H9 (cell line): ENCODE results near the gene FBXO47. TPM values are rescaled to one million over a fixed set of nuclear protein-coding genes. Genes with fewer than 3 reads are reported as not detected.

ENCODE experiments used
- DNase-seq: peaks from one replicate; pipeline ENCODE4 v3.0.0-alpha.2; 2017
- H2AFZ ChIP-seq: one replicate; pipeline ENCODE4 v1.6.1; 2013; ENCODE audit warnings: mild to moderate bottlenecking, low read length, control low read depth, moderate library complexity
- H2AK5ac ChIP-seq: 2 replicates; pipeline ENCODE4 v1.6.1; 2013; ENCODE audit warnings: low read length, control low read depth, mixed read lengths; ENCODE audit not compliant: insufficient read length
- H2BK120ac ChIP-seq: one replicate; pipeline ENCODE4 v1.6.1; 2013; ENCODE audit warnings: low read depth, mild to moderate bottlenecking, low read length, control low read depth, inconsistent platforms; ENCODE audit not compliant: poor library complexity, severe bottlenecking
- H2BK12ac ChIP-seq: 2 replicates; pipeline ENCODE4 v1.6.1; 2013; ENCODE audit warnings: low read length, control low read depth, mixed read lengths, low read depth; ENCODE audit not compliant: insufficient read length
- H2BK15ac ChIP-seq: 2 replicates; pipeline ENCODE4 v1.6.1; 2013; ENCODE audit warnings: low read depth, low read length, control low read depth
- H2BK20ac ChIP-seq: one replicate; pipeline ENCODE4 v1.6.1; 2013; ENCODE audit warnings: low read depth, mild to moderate bottlenecking, low read length, control low read depth, inconsistent platforms; ENCODE audit not compliant: poor library complexity, severe bottlenecking
- H2BK5ac ChIP-seq: 2 replicates; pipeline ENCODE4 v1.6.1; 2013; ENCODE audit warnings: low read length, control low read depth, mixed read lengths; ENCODE audit not compliant: insufficient read length
- H3K14ac ChIP-seq: 2 replicates; pipeline ENCODE4 v1.6.1; 2013; ENCODE audit warnings: low read length, control low read depth; ENCODE audit not compliant: insufficient read depth
- H3K18ac ChIP-seq: 2 replicates; pipeline ENCODE4 v1.6.1; 2013; ENCODE audit warnings: low read depth, mild to moderate bottlenecking, mixed read lengths, low read length, control low read depth; ENCODE audit not compliant: insufficient read length
- H3K23ac ChIP-seq: 2 replicates; pipeline ENCODE4 v1.6.1; 2013; ENCODE audit warnings: low read length, control low read depth, mixed read lengths, low read depth; ENCODE audit not compliant: insufficient read length
- H3K23me2 ChIP-seq: 2 replicates; pipeline ENCODE4 v1.6.1; 2013; ENCODE audit warnings: low read depth, mild to moderate bottlenecking, mixed read lengths, low read length, control low read depth; ENCODE audit not compliant: insufficient read length, poor library complexity, severe bottlenecking
- H3K27ac ChIP-seq: 2 replicates; pipeline ENCODE4 v1.5.1; 2013; ENCODE audit warnings: low read length, control low read depth, mixed read lengths, low read depth; ENCODE audit not compliant: insufficient read length
- H3K27me3 ChIP-seq: 2 replicates; pipeline ENCODE4 v1.6.1; 2013; ENCODE audit warnings: low read length, control low read depth, inconsistent platforms; ENCODE audit not compliant: insufficient read depth
- H3K4ac ChIP-seq: 2 replicates; pipeline ENCODE4 v1.6.1; 2013; ENCODE audit warnings: low read depth, mild to moderate bottlenecking, control low read depth, inconsistent platforms, low read length, moderate library complexity
- H3K4me1 ChIP-seq: 2 replicates; pipeline ENCODE4 v1.6.1; 2013; ENCODE audit warnings: low read length, control low read depth, inconsistent platforms; ENCODE audit not compliant: insufficient read depth
- H3K4me2 ChIP-seq: 2 replicates; pipeline ENCODE4 v1.6.1; 2013; ENCODE audit warnings: low read length, control low read depth, mixed read lengths; ENCODE audit not compliant: insufficient read length, insufficient read depth
- H3K56ac ChIP-seq: 2 replicates; pipeline ENCODE4 v1.6.1; 2013; ENCODE audit warnings: low read depth, mild to moderate bottlenecking, mixed read lengths, low read length, control low read depth; ENCODE audit not compliant: insufficient read length
- H3K79me1 ChIP-seq: 2 replicates; pipeline ENCODE4 v1.6.1; 2013; ENCODE audit warnings: low read depth, mild to moderate bottlenecking, moderate library complexity, low read length, control low read depth, inconsistent platforms; ENCODE audit not compliant: insufficient read depth, poor library complexity, severe bottlenecking
- H3K79me2 ChIP-seq: 2 replicates; pipeline ENCODE4 v1.6.1; 2013; ENCODE audit warnings: low read length, control low read depth, inconsistent platforms; ENCODE audit not compliant: insufficient read depth
- H3K9ac ChIP-seq: 2 replicates; pipeline ENCODE4 v1.6.1; 2013; ENCODE audit warnings: low read length, control low read depth, mixed read lengths; ENCODE audit not compliant: insufficient read length; ENCODE audit errors: extremely low read depth
- H3K9me3 ChIP-seq: one replicate; pipeline ENCODE4 v1.6.1; 2013; ENCODE audit warnings: low read depth, low read length, inconsistent platforms; ENCODE audit not compliant: control insufficient read depth
- H3T11ph ChIP-seq: one replicate; pipeline ENCODE4 v1.6.1; 2013; ENCODE audit warnings: mild to moderate bottlenecking, low read length, control low read depth, inconsistent platforms
- H4K20me1 ChIP-seq: one replicate; pipeline ENCODE4 v1.6.1; 2013; ENCODE audit not compliant: control insufficient read depth, insufficient read length, insufficient read depth
- H4K5ac ChIP-seq: 2 replicates; pipeline ENCODE4 v1.6.1; 2013; ENCODE audit warnings: low read depth, mild to moderate bottlenecking, mixed read lengths, low read length, control low read depth; ENCODE audit not compliant: insufficient read length
- H4K8ac ChIP-seq: replicated peaks from 2 replicates; pipeline ENCODE4 v1.6.1; 2013; ENCODE audit warnings: low read length, control low read depth, mixed read lengths, low read depth; ENCODE audit not compliant: insufficient read length
- H4K91ac ChIP-seq: 2 replicates; pipeline ENCODE4 v1.6.1; 2013; ENCODE audit warnings: low read depth, mild to moderate bottlenecking, moderate library complexity, mixed read lengths, low read length, control low read depth; ENCODE audit not compliant: insufficient read length
- H3K27ac Mint-ChIP-seq, 3 experiments: 2 replicates in 2 of 3; 3 replicates in 1 of 3; pipeline ENCODE4 v1.8.0; 2020 to 2021; ENCODE audit warnings: mixed read lengths in 3 of 3, mild to moderate bottlenecking in 1 of 3, moderate library complexity in 1 of 3
- H3K27me3 Mint-ChIP-seq: 2 replicates; pipeline ENCODE4 v1.8.0; 2021; ENCODE audit warnings: low read depth, mild to moderate bottlenecking, moderate library complexity, mixed read lengths
- H3K36me3 Mint-ChIP-seq, 3 experiments: 2 replicates in 2 of 3; 3 replicates in 1 of 3; pipeline ENCODE4 v1.8.0; 2020 to 2021; ENCODE audit warnings: low read depth in 3 of 3, mixed read lengths in 3 of 3; ENCODE audit not compliant: insufficient read depth in 1 of 3
- H3K4me1 Mint-ChIP-seq, 2 experiments: 2 replicates each; pipeline ENCODE4 v1.8.0; 2020; ENCODE audit warnings: mixed read lengths in 2 of 2
- H3K4me3 Mint-ChIP-seq, 2 experiments: 2 replicates in 1 of 2; 3 replicates in 1 of 2; pipeline ENCODE4 v1.8.0; 2020 to 2021; ENCODE audit warnings: mild to moderate bottlenecking in 2 of 2, mixed read lengths in 2 of 2, moderate library complexity in 1 of 2
- H3K9me3 Mint-ChIP-seq, 2 experiments: 2 replicates in 1 of 2; 3 replicates in 1 of 2; pipeline ENCODE4 v1.8.0; 2020; ENCODE audit warnings: mild to moderate bottlenecking in 2 of 2, mixed read lengths in 2 of 2, moderate library complexity in 1 of 2
- WGBS: extraction: QIAGEN DNeasy Blood & Tissue Kit; methylation state at CpG from one replicate; pipeline ENCODE4 v1.1.7; 2013; ENCODE audit warnings: missing lambda C conversion rate, low lambda C conversion rate, mixed read lengths; ENCODE audit not compliant: insufficient read length; ENCODE audit errors: extremely low coverage; 5-methylcytosine and 5-hydroxymethylcytosine counted together
- total RNA-seq: library from RNA; stranded (reverse); gene quantifications from 2 replicates; pipeline ENCODE4 v1.2.1, GENCODE V29; 2021
- TF ChIP-seq, protein P1 (sequence below): fragments of 200-600 bp; sonication (generic); conservative IDR thresholded peaks from 3 replicates; pipeline ENCODE4 v1.8.0; 2021; ENCODE audit warnings: antibody characterized with exemption, mild to moderate bottlenecking

The FBXO47 gene
- total RNA-seq, 1 experiment from 2014 or later, result not detected

DNA sequence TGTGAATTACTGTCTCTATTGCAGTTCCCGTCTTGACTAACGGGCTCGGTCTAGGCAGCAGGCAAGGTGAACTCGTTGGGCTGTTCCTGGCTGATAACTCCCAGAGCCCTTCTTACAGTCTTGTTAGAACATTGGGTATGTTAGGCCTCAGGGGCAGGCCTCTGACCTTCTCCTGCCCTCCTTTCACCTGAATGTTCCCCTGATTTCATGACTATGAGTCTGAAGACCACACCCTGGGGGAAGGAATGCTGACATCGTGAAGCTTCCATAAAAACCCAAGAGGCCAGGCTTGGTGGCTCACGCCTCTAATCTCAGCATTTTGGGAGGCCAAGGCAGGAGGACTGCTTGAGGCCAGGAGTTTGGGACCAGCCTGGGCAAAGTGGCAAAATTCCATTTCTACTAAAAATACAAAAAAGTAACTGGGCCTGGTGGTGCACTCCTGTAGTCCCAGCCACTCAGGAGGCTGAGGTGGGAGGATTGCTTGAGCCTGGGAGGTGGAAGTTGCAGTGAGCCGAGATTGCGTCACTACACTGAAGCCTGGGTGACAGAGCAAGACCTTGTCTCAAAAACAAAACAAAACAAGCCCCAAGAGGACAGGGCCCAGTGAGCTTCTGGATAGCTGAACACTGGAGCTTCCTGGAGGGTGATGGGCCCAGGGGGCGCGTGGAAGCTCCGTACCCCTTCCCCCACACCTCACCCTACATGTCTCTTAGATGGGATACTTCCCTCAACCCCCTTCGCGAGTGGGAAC, 47.8 kb upstream of the FBXO47 start:
- no peak overlapping the region for H3K14ac ChIP-seq
- H2BK12ac ChIP-seq, result no peak overlapping the region
- H2BK20ac ChIP-seq, result no peak overlapping the region
- H3K9me3 Mint-ChIP-seq, result no peaks in the 10 kb centered on the region
- no peaks in the 10 kb centered on the region; the same call in 1 of the 2 replicates for H3K4me1 ChIP-seq
- H2BK5ac ChIP-seq, result no peak overlapping the region
- peak overlapping the region in 2 of 3 experiments; percentile 7 to 27; a peak in 2 of 7 replicates for H3K27ac Mint-ChIP-seq
- H3K27me3 ChIP-seq, result no peaks in the 10 kb centered on the region
- DNase-seq, result no peak
- H3K9ac ChIP-seq, result no peak overlapping the region
- no peak overlapping the region for H2BK120ac ChIP-seq
- H3K4ac ChIP-seq, result no peak overlapping the region
- no CpG with 5 or more reads among the region's 13 CpGs for WGBS
- H3K27ac ChIP-seq, result no peak overlapping the region
- peaks cover 25 to 36% of the 10 kb centered on the region in 2 experiments for H3K4me1 Mint-ChIP-seq
- H3K36me3 Mint-ChIP-seq, result no peaks in the 10 kb centered on the region
- no peak overlapping the region for H4K8ac ChIP-seq
- no peak overlapping the region for H3K4me3 Mint-ChIP-seq
- H2BK15ac ChIP-seq, result no peak overlapping the region
- H3K79me2 ChIP-seq, result no peaks in the 10 kb centered on the region
- H2AK5ac ChIP-seq, result no peak overlapping the region
- no peak overlapping the region for H3K4me2 ChIP-seq
- H4K5ac ChIP-seq, result no peak overlapping the region
- no peak overlapping the region for H2AFZ ChIP-seq
- H3K23me2 ChIP-seq, result no peaks in the 10 kb centered on the region
- H3K23ac ChIP-seq, result no peak overlapping the region
- no peaks in the 10 kb centered on the region for H3K9me3 ChIP-seq
- H4K20me1 ChIP-seq, result no peaks in the 10 kb centered on the region
- H3K27me3 Mint-ChIP-seq, result no peaks in the 10 kb centered on the region
- no peak overlapping the region for H3K56ac ChIP-seq
- TF ChIP-seq, protein P1, sequence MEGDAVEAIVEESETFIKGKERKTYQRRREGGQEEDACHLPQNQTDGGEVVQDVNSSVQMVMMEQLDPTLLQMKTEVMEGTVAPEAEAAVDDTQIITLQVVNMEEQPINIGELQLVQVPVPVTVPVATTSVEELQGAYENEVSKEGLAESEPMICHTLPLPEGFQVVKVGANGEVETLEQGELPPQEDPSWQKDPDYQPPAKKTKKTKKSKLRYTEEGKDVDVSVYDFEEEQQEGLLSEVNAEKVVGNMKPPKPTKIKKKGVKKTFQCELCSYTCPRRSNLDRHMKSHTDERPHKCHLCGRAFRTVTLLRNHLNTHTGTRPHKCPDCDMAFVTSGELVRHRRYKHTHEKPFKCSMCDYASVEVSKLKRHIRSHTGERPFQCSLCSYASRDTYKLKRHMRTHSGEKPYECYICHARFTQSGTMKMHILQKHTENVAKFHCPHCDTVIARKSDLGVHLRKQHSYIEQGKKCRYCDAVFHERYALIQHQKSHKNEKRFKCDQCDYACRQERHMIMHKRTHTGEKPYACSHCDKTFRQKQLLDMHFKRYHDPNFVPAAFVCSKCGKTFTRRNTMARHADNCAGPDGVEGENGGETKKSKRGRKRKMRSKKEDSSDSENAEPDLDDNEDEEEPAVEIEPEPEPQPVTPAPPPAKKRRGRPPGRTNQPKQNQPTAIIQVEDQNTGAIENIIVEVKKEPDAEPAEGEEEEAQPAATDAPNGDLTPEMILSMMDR, result no peak
- H3K18ac ChIP-seq, result no peak overlapping the region
- H3K79me1 ChIP-seq, result no peaks in the 10 kb centered on the region
- H3T11ph ChIP-seq, result no peak overlapping the region
- H4K91ac ChIP-seq, result no peak overlapping the region
